K562 (cell line): ENCODE data around the gene FBRS. TPM values are rescaled to one million over a fixed set of nuclear protein-coding genes. Genes with fewer than 3 reads are reported as not detected.

Experiments used
- CUX1 ChIP-seq: fragments of 200-800 bp; sonication (Bioruptor generic); IDR thresholded peaks from 2 replicates; pipeline ENCODE4 v1.6.1; 2016; ENCODE audit warnings: missing genetic modification characterization, missing compliant biosample characterization
- ETV6 ChIP-seq, 3 experiments: fragments of 150-350 bp in 1 of 3; sonication (generic) in 1 of 3; formaldehyde crosslinking in 1 of 3; IDR thresholded peaks; 2 replicates each; pipeline versions ENCODE4 v1.6.1 to v1.8.0; 2014 to 2022; ENCODE audit warnings: borderline replicate concordance in 2 of 3, low read depth in 2 of 3, antibody characterized with exemption in 1 of 3, low read length in 1 of 3, mild to moderate bottlenecking in 1 of 3, missing genetic modification reagents in 1 of 3
- MEIS2 ChIP-seq: fragments of 450-650 bp; IDR thresholded peaks from 2 replicates; pipeline ENCODE4 v1.6.1; 2014; ENCODE audit warnings: mild to moderate bottlenecking; ENCODE audit not compliant: partially characterized antibody
- NBN ChIP-seq: fragments of 450-650 bp; IDR thresholded peaks from 2 replicates; pipeline ENCODE4 v1.6.1; 2016; ENCODE audit warnings: low read depth, mild to moderate bottlenecking
- NELFE ChIP-seq: IDR thresholded peaks from 2 replicates; pipeline ENCODE4 v1.6.1; 2011; ENCODE audit warnings: mild to moderate bottlenecking; ENCODE audit not compliant: insufficient read depth, insufficient read length
- NFE2L1 ChIP-seq: fragments of 450-650 bp; IDR thresholded peaks from 2 replicates; pipeline ENCODE4 v1.6.1; 2016; ENCODE audit warnings: missing genetic modification characterization, low read depth, mild to moderate bottlenecking, missing compliant biosample characterization, moderate library complexity, borderline replicate concordance
- NR2C1 ChIP-seq, 2 experiments: fragments of 450-650 bp; IDR thresholded peaks; 2 replicates each; pipeline ENCODE4 v1.6.1; 2017; ENCODE audit warnings: mild to moderate bottlenecking in 2 of 2, antibody characterized with exemption in 1 of 2, inconsistent platforms in 1 of 2, missing compliant biosample characterization in 1 of 2, missing genetic modification characterization in 1 of 2
- PHTF2 ChIP-seq: fragments of 250-450 bp; sonication (Bioruptor Pico); IDR thresholded peaks from 2 replicates; pipeline ENCODE4 v1.5.0; 2021; ENCODE audit warnings: mild to moderate bottlenecking
- REST ChIP-seq, 2 experiments: fragments of 450-650 bp; formaldehyde crosslinking in 1 of 2; IDR thresholded peaks; 2 replicates each; pipeline versions ENCODE4 v1.4.0 to v1.6.1; 2014 to 2020; ENCODE audit warnings: mild to moderate bottlenecking in 2 of 2, borderline replicate concordance in 1 of 2, low read depth in 1 of 2
- SMC3 ChIP-seq: conservative IDR thresholded peaks from 2 replicates; pipeline ENCODE4 v1.6.1; 2011; ENCODE audit warnings: low read depth, low read length, improper control_type of control experiment; ENCODE audit not compliant: insufficient read depth
- TRIM25 ChIP-seq: fragments of 450-650 bp; IDR thresholded peaks from 2 replicates; pipeline ENCODE4 v1.7.0; 2016; ENCODE audit warnings: borderline replicate concordance
- polyA plus RNA-seq, 8 experiments: library from polyadenylated mRNA; depleted of rRNA in 4 of 8; stranded (reverse) in 5 of 8; unstranded in 3 of 8; fragments of >200 nt; fragmentation: Nextera tagmentation in 2 of 8; fragmentation: Illumina TruSeq in 1 of 8; extraction: Ambion mirVana in 2 of 8; extraction: Trizol in 1 of 8; gene quantifications; 2 replicates each; pipeline versions ENCODE4 v1.2.1 to v1.2.3, GENCODE V29; 2011 to 2014; ENCODE audit warnings: inconsistent platforms in 1 of 8, missing spikeins in 1 of 8
- total RNA-seq, 7 experiments: library from RNA; depleted of rRNA in 6 of 7; stranded (reverse); fragments of >200 nt in 6 of 7; fragmentation: Illumina TruSeq in 2 of 7; extraction: Trizol in 2 of 7; gene quantifications; 2 replicates each; pipeline versions ENCODE4 v1.2.1 to v1.2.3, GENCODE V29; 2011 to 2021; ENCODE audit warnings: low replicate concordance in 1 of 7

Gene FBRS
- total and polyA plus RNA-seq, 9 of the 15 experiments (the other 6 are each of a cell fraction or from before 2014, with no cell fraction given) = 0.32 to 59.5 (median 13.1) TPM

- peak; percentile 68 for TF ChIP-seq REST (IDR thresholded peaks at IDR 0.05; ENCODE audit: borderline replicate concordance)
- no peak for TF ChIP-seq REST (CRISPR knock-in tag; IDR thresholded peaks at IDR 0.05; ENCODE audit: low read depth)
- TF ChIP-seq ETV6 (IDR thresholded peaks at IDR 0.05; ENCODE audit: borderline replicate concordance in 1 of 2, low read depth in 2 of 2, low read length in 1 of 2) = peak in 1 of 2 experiments; percentile 40; a peak in 1 of 4 replicates
- TF ChIP-seq ETV6 (CRISPR knock-in tag; IDR thresholded peaks at IDR 0.05; ENCODE audit: borderline replicate concordance) = no peak
- TF ChIP-seq NFE2L1 (tag) = no peak
- 0 out of 2 replicates have a peak, but pooled peaks have one; percentile 24 for TF ChIP-seq NBN
- no peak for TF ChIP-seq NELFE
- peak; percentile 69 for TF ChIP-seq SMC3
- TF ChIP-seq MEIS2 = no peak
- no peak for TF ChIP-seq PHTF2
- TF ChIP-seq CUX1 (CRISPR knock-in tag) = no peak
- 0 out of 2 replicates have a peak, but pooled peaks have one; percentile 89 for TF ChIP-seq TRIM25
- no peak for TF ChIP-seq NR2C1 (IDR thresholded peaks at IDR 0.05)
- no peak for TF ChIP-seq NR2C1 (tag; IDR thresholded peaks at IDR 0.05)
Observed at GRCh38 chr16:30637944-30638343, 20.3 kb upstream of the FBRS start (continued).
